Measurements from ENCODE around the gene MTUS2.

MTUS2 gene

DNA sequence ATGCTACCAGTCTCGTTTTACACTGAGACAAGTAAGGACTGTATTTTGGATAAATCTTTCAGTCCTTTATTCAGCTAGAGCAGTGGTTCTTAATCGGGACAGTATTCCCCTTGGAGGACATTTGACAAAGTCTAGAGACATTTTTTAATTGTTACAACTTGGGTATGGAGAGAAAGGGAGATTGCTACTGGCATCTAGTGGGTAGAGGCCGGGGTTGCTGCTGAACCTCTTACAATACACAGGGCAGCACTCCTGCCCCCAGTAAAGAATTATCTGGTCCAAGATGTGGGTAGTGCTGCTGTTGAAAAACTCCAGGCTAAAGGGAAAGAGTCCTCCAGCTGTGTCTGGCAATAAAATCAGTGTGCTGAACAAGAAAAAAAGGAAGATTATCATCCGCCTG is 440.5 kb downstream of the MTUS2 start:
- no peak overlapping the region for H3K9ac ChIP-seq (ENCODE audit: low read length)
- no peak overlapping the region for H3K4me3 ChIP-seq (ENCODE audit: low read length)
- no peaks in the 10 kb centered on the region for H3K27me3 ChIP-seq (ENCODE audit: control insufficient read depth, insufficient read depth, low read length)
- H3K27ac ChIP-seq (ENCODE audit: low read depth, low read length), result no peak overlapping the region
- peaks cover 3% of the 10 kb centered on the region for H3K4me1 ChIP-seq (ENCODE audit: control insufficient read depth, insufficient read depth, low read length)
- H3K36me3 ChIP-seq (ENCODE audit: control insufficient read depth, insufficient read depth, low read length), result no peaks in the 10 kb centered on the region

- Histone ChIP-seq H3K27me3 (ENCODE audit: control insufficient read depth, insufficient read depth, low read length) (no peaks in the 10 kb centered on the region), H3K4me1 (ENCODE audit: control insufficient read depth, insufficient read depth, low read length) (no peaks in the 10 kb centered on the region), H3K4me3 (ENCODE audit: low read length) (no peak overlapping the region), H3K9ac (ENCODE audit: low read length) (no peak overlapping the region), H3K27ac (ENCODE audit: low read depth, low read length) (no peak overlapping the region), H3K36me3 (ENCODE audit: control insufficient read depth, insufficient read depth, low read length) (no peaks in the 10 kb centered on the region)
Observed at GRCh38 chr13:29266261-29266660, 446.1 kb downstream of the MTUS2 start.

DNA sequence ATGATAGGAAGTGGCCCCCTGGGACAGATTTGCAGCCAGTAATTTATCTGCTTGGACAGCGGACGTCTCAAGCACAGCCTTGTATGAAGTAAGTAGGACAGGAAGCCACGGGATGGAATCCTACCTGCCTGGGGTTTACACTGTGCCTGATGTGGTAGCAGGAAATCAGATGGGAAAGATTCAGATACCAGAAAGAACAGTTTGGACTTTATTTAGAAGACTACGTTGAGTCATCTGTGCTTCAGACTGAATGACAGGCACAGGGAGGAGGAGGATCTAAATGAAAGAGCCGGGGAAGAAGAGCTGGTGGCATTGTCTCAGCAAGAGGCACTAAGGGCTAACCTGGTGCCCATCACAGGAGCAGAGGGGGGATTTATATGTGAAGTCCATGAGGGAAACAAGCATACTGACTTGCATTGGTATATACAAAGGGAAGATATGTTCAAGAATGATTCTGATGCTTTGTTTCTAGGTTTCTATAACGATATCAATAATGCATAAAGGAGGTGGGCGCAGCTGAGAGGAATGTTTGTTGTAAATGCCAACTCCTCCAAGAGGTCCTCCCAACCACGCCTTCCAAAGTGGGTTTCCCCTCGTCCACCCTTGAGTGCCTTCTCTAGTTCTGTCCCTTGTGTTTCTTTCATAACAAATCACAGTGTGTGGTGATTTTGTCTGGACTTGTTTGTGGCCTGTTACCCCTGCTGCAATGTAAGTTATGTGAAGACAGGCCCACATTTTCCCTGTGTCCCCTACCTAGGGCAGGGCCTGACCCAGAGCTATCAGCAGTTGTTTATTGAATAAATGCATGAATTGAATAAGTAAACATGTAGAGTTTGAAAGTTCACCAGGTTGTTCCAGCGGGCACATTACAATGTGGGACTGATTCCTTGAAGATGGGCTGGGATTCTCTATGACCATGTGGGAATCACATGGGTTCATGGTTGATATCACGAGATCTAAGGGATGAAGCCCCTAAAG is 446.9 kb downstream of the MTUS2 start:
- H3K27ac ChIP-seq (ENCODE audit: low read depth, low read length), result no peak overlapping the region
- H3K9ac ChIP-seq (ENCODE audit: low read length), result no peak overlapping the region
- no peak overlapping the region for H3K4me3 ChIP-seq (ENCODE audit: low read length)
- H3K4me1 ChIP-seq (ENCODE audit: control insufficient read depth, insufficient read depth, low read length), result no peaks in the 10 kb centered on the region
- H3K27me3 ChIP-seq (ENCODE audit: control insufficient read depth, insufficient read depth, low read length), result no peaks in the 10 kb centered on the region
- H3K36me3 ChIP-seq (ENCODE audit: control insufficient read depth, insufficient read depth, low read length), result no peaks in the 10 kb centered on the region

GRCh38 chr13:29270271-29270985 is 450.3 kb downstream of the MTUS2 start:
- Histone ChIP-seq H3K27me3 (ENCODE audit: control insufficient read depth, insufficient read depth, low read length) (no peaks in the 10 kb centered on the region), H3K4me3 (ENCODE audit: low read length) (no peak overlapping the region), H3K36me3 (ENCODE audit: control insufficient read depth, insufficient read depth, low read length) (no peaks in the 10 kb centered on the region), H3K27ac (ENCODE audit: low read depth, low read length) (no peak overlapping the region), H3K4me1 (ENCODE audit: control insufficient read depth, insufficient read depth, low read length) (no peaks in the 10 kb centered on the region), H3K9ac (ENCODE audit: low read length) (no peak overlapping the region)

DNA sequence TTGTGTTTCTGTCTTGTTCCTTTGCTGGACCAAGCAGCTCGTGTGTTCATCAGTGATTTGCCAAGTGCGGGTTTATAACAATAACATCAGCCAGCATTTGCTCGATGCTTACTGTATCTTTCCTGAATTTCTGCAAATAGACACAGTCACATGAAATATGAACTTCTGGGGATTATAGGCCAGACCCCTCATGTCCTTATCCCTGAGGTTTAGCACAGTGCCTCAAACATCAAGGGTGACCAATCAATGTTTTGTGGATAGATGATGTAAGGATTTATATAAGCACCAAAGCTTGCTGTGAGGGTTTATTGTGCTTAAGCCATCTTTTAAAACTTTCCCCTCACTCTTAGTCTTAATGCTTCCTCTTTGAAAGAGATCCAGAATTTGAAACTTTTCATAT is 451.5 kb downstream of the MTUS2 start:
- Histone ChIP-seq H3K4me1 (ENCODE audit: control insufficient read depth, insufficient read depth, low read length) (no peaks in the 10 kb centered on the region), H3K27ac (ENCODE audit: low read depth, low read length) (no peak overlapping the region), H3K9ac (ENCODE audit: low read length) (no peak overlapping the region), H3K36me3 (ENCODE audit: control insufficient read depth, insufficient read depth, low read length) (no peaks in the 10 kb centered on the region), H3K27me3 (ENCODE audit: control insufficient read depth, insufficient read depth, low read length) (no peaks in the 10 kb centered on the region), H3K4me3 (ENCODE audit: low read length) (no peak overlapping the region)

DNA sequence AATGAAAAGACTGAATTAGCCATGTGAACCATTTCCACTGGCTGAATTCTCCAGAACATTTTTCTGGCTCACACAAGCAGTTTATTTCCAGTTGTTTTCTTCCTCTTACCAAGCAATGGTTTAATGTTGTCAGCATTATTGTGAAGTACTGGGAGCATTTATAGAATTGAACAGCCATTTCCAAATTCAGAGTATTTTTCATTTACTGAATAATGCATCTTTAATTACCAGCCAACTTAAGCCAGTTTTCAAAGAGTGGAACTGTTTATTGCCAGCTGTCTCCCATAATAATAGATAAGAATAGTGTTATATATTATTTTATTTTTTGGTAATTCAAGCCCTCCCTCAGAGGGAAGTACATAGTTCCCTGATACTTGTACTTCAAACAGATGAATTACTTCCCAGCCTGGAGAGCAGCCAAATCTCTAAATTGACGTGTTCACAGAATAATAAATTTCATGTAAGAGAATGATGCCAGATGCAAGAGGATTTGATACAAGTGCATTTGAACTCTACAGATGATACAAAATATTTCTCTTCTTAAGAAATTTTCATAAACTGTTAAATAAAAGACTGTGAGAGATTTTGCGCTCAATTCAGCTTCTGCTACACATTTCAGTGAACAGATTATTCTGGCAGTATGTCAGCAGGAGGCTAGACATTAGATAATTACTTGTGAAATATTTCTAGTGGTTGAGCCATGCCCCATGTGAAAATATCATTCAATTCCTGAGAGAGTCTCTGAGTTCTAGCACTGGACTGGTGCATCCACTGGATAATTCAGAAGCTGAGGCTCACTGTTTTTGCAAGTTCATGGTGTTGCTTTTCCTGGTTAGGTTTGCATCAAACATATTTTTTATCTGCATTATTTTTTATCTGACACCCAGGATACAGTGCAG is 459.5 kb downstream of the MTUS2 start:
- no peak overlapping the region for H3K27ac ChIP-seq (ENCODE audit: low read depth, low read length)
- H3K36me3 ChIP-seq (ENCODE audit: control insufficient read depth, insufficient read depth, low read length), result no peaks in the 10 kb centered on the region
- H3K4me3 ChIP-seq (ENCODE audit: low read length), result no peak overlapping the region
- no peak overlapping the region for H3K9ac ChIP-seq (ENCODE audit: low read length)
- no peaks in the 10 kb centered on the region for H3K27me3 ChIP-seq (ENCODE audit: control insufficient read depth, insufficient read depth, low read length)
- H3K4me1 ChIP-seq (ENCODE audit: control insufficient read depth, insufficient read depth, low read length), result no peaks in the 10 kb centered on the region

- H3K4me1 ChIP-seq (ENCODE audit: control insufficient read depth, insufficient read depth, low read length), result no peaks in the 10 kb centered on the region
- H3K27ac ChIP-seq (ENCODE audit: low read depth, low read length), result no peak overlapping the region
- H3K9ac ChIP-seq (ENCODE audit: low read length), result no peak overlapping the region
- no peak overlapping the region for H3K4me3 ChIP-seq (ENCODE audit: low read length)
- no peaks in the 10 kb centered on the region for H3K27me3 ChIP-seq (ENCODE audit: control insufficient read depth, insufficient read depth, low read length)
- no peaks in the 10 kb centered on the region for H3K36me3 ChIP-seq (ENCODE audit: control insufficient read depth, insufficient read depth, low read length)
Observed at GRCh38 chr13:29281932-29282495, 461.9 kb downstream of the MTUS2 start.

GRCh38 chr13:29284726-29285125 is 464.6 kb downstream of the MTUS2 start:
- no peaks in the 10 kb centered on the region for H3K27me3 ChIP-seq (ENCODE audit: control insufficient read depth, insufficient read depth, low read length)
- H3K27ac ChIP-seq (ENCODE audit: low read depth, low read length), result no peak overlapping the region
- H3K9ac ChIP-seq (ENCODE audit: low read length), result no peak overlapping the region
- H3K4me3 ChIP-seq (ENCODE audit: low read length), result no peak overlapping the region
- no peaks in the 10 kb centered on the region for H3K4me1 ChIP-seq (ENCODE audit: control insufficient read depth, insufficient read depth, low read length)
- H3K36me3 ChIP-seq (ENCODE audit: control insufficient read depth, insufficient read depth, low read length), result no peaks in the 10 kb centered on the region

DNA sequence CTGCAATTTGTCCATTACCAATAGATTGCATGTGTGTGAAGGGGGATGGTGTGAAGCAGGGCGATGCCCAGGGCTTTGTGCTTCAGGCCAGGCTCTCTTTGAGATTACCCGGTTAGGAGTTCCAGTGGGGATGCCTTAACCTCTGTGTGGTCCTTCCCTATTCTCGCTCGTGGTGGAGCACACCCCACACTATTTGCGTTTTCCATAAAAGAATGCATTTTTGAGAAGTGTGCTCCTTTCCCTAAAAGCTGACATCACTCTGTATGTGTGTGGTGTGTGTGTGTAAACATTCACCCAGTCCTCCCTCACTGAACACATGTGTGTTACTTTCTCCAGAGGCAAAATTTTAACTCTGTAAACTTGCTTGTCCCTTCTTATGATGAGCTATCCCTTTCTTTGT is 467.1 kb downstream of the MTUS2 start:
- Histone ChIP-seq H3K4me3 (ENCODE audit: low read length) (no peak overlapping the region), H3K36me3 (ENCODE audit: control insufficient read depth, insufficient read depth, low read length) (no peaks in the 10 kb centered on the region), H3K9ac (ENCODE audit: low read length) (no peak overlapping the region), H3K27me3 (ENCODE audit: control insufficient read depth, insufficient read depth, low read length) (no peaks in the 10 kb centered on the region), H3K4me1 (ENCODE audit: control insufficient read depth, insufficient read depth, low read length) (no peaks in the 10 kb centered on the region), H3K27ac (ENCODE audit: low read depth, low read length) (no peak overlapping the region)

DNA sequence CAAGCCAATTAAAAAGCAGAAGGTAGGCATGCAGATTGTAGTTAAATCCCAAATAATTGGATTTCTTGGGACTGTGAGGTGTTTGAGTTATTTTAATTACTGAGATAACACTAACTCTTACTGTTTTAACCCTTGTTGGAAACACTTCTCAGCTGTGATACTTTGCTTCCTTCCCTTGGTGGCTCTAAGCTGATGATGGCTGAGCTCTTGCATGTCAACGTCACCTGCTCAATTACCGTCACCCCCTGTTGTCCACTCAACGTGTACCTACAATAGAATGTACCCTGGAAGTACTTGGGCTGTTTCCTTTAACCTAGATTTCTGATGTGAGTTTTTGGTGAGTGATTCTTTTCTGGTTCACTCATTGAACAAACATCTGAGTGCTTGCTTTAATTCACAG is 471.9 kb downstream of the MTUS2 start:
- Histone ChIP-seq H3K36me3 (ENCODE audit: control insufficient read depth, insufficient read depth, low read length) (no peaks in the 10 kb centered on the region), H3K4me1 (ENCODE audit: control insufficient read depth, insufficient read depth, low read length) (no peaks in the 10 kb centered on the region), H3K27ac (ENCODE audit: low read depth, low read length) (no peak overlapping the region), H3K4me3 (ENCODE audit: low read length) (no peak overlapping the region), H3K9ac (ENCODE audit: low read length) (no peak overlapping the region), H3K27me3 (ENCODE audit: control insufficient read depth, insufficient read depth, low read length) (no peaks in the 10 kb centered on the region)

DNA sequence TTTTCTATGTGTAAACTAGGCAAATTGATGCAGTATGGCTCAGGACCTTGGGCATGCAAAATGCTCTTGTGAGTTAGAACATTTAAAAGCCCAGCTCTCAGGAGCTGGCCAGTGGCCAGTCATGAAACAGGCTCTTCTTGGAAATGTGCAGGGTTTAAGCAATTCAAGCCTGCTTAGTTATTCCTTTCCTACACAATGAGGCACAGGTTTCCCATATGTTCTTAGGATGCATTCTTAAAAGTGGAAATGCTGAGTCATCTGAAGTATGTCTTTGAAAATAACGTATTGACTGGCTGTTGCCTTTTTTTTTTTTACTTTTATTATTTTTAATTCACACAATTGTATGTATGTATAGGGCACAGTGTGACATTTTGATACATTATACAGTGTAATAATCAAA is 474.7 kb downstream of the MTUS2 start:
- Histone ChIP-seq H3K9ac (ENCODE audit: low read length) (no peak overlapping the region), H3K27ac (ENCODE audit: low read depth, low read length) (no peak overlapping the region), H3K4me3 (ENCODE audit: low read length) (no peak overlapping the region), H3K27me3 (ENCODE audit: control insufficient read depth, insufficient read depth, low read length) (no peaks in the 10 kb centered on the region), H3K4me1 (ENCODE audit: control insufficient read depth, insufficient read depth, low read length) (no peaks in the 10 kb centered on the region), H3K36me3 (ENCODE audit: control insufficient read depth, insufficient read depth, low read length) (no peaks in the 10 kb centered on the region)

- H3K27me3 ChIP-seq (ENCODE audit: control insufficient read depth, insufficient read depth, low read length), result no peaks in the 10 kb centered on the region
- no peaks in the 10 kb centered on the region for H3K4me1 ChIP-seq (ENCODE audit: control insufficient read depth, insufficient read depth, low read length)
- no peak overlapping the region for H3K27ac ChIP-seq (ENCODE audit: low read depth, low read length)
- no peak overlapping the region for H3K4me3 ChIP-seq (ENCODE audit: low read length)
- no peak overlapping the region for H3K9ac ChIP-seq (ENCODE audit: low read length)
- no peaks in the 10 kb centered on the region for H3K36me3 ChIP-seq (ENCODE audit: control insufficient read depth, insufficient read depth, low read length)
Observed at GRCh38 chr13:29301027-29301426, 480.9 kb downstream of the MTUS2 start.
